Measurements from ENCODE around the gene DEPDC1.

The DEPDC1 gene

GRCh38 chr1:68442822-68443556 is 53.9 kb downstream of the DEPDC1 start:
- TF ChIP-seq POLR2AphosphoS5 (IDR thresholded peaks at IDR 0.05; ENCODE audit: low read depth, low read length) (no peak), SIN3A (IDR thresholded peaks at IDR 0.05; ENCODE audit: borderline replicate concordance, insufficient read depth, low read length) (no peak), TAF1 (IDR thresholded peaks at IDR 0.05; ENCODE audit: borderline replicate concordance, insufficient read depth, low read length) (no peak), FOXP2 (optimal IDR thresholded peaks at IDR 0.05; ENCODE audit: borderline replicate concordance, extremely low read depth, extremely low read length, insufficient read depth) (no peak)
- TF ChIP-seq, protein P1, sequence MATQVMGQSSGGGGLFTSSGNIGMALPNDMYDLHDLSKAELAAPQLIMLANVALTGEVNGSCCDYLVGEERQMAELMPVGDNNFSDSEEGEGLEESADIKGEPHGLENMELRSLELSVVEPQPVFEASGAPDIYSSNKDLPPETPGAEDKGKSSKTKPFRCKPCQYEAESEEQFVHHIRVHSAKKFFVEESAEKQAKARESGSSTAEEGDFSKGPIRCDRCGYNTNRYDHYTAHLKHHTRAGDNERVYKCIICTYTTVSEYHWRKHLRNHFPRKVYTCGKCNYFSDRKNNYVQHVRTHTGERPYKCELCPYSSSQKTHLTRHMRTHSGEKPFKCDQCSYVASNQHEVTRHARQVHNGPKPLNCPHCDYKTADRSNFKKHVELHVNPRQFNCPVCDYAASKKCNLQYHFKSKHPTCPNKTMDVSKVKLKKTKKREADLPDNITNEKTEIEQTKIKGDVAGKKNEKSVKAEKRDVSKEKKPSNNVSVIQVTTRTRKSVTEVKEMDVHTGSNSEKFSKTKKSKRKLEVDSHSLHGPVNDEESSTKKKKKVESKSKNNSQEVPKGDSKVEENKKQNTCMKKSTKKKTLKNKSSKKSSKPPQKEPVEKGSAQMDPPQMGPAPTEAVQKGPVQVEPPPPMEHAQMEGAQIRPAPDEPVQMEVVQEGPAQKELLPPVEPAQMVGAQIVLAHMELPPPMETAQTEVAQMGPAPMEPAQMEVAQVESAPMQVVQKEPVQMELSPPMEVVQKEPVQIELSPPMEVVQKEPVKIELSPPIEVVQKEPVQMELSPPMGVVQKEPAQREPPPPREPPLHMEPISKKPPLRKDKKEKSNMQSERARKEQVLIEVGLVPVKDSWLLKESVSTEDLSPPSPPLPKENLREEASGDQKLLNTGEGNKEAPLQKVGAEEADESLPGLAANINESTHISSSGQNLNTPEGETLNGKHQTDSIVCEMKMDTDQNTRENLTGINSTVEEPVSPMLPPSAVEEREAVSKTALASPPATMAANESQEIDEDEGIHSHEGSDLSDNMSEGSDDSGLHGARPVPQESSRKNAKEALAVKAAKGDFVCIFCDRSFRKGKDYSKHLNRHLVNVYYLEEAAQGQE (IDR thresholded peaks at IDR 0.05; ENCODE audit: insufficient read depth in 1 of 2, low read depth in 2 of 2, low read length in 2 of 2): no peak

GRCh38 chr1:68442006-68442405 is 54.9 kb downstream of the DEPDC1 start:
- TF ChIP-seq POLR2AphosphoS5 (IDR thresholded peaks at IDR 0.05; ENCODE audit: low read depth, low read length) (no peak), SIN3A (IDR thresholded peaks at IDR 0.05; ENCODE audit: borderline replicate concordance, insufficient read depth, low read length) (no peak), TAF1 (IDR thresholded peaks at IDR 0.05; ENCODE audit: borderline replicate concordance, insufficient read depth, low read length) (no peak), FOXP2 (optimal IDR thresholded peaks at IDR 0.05; ENCODE audit: borderline replicate concordance, extremely low read depth, extremely low read length, insufficient read depth) (no peak)
- TF ChIP-seq, protein P1 (IDR thresholded peaks at IDR 0.05; ENCODE audit: insufficient read depth in 1 of 2, low read depth in 2 of 2, low read length in 2 of 2): no peak

GRCh38 chr1:68438310-68438709 is 58.6 kb downstream of the DEPDC1 start:
- TF ChIP-seq SIN3A (IDR thresholded peaks at IDR 0.05; ENCODE audit: borderline replicate concordance, insufficient read depth, low read length) (no peak), POLR2AphosphoS5 (IDR thresholded peaks at IDR 0.05; ENCODE audit: low read depth, low read length) (no peak), TAF1 (IDR thresholded peaks at IDR 0.05; ENCODE audit: borderline replicate concordance, insufficient read depth, low read length) (no peak)
- TF ChIP-seq, protein P1 (IDR thresholded peaks at IDR 0.05; ENCODE audit: insufficient read depth in 1 of 2, low read depth in 2 of 2, low read length in 2 of 2): no peak

- TF ChIP-seq TAF1 (IDR thresholded peaks at IDR 0.05; ENCODE audit: borderline replicate concordance, insufficient read depth, low read length) (no peak), FOXP2 (optimal IDR thresholded peaks at IDR 0.05; ENCODE audit: borderline replicate concordance, extremely low read depth, extremely low read length, insufficient read depth) (no peak), SIN3A (IDR thresholded peaks at IDR 0.05; ENCODE audit: borderline replicate concordance, insufficient read depth, low read length) (no peak), POLR2AphosphoS5 (IDR thresholded peaks at IDR 0.05; ENCODE audit: low read depth, low read length) (no peak)
- TF ChIP-seq, protein P1 (IDR thresholded peaks at IDR 0.05; ENCODE audit: insufficient read depth in 1 of 2, low read depth in 2 of 2, low read length in 2 of 2): no peak
Measured at GRCh38 chr1:68433395-68433794, 63.5 kb downstream of the DEPDC1 start.

Data from PFSK-1 (cell line).